ENCODE results near the gene NCOA5. TPM values are rescaled to one million over a fixed set of nuclear protein-coding genes. Genes with fewer than 3 reads are reported as not detected.

The NCOA5 gene
- total and polyA plus RNA-seq, 4 donors: 3.2 to 10.4 (median 8.7) TPM

DNA sequence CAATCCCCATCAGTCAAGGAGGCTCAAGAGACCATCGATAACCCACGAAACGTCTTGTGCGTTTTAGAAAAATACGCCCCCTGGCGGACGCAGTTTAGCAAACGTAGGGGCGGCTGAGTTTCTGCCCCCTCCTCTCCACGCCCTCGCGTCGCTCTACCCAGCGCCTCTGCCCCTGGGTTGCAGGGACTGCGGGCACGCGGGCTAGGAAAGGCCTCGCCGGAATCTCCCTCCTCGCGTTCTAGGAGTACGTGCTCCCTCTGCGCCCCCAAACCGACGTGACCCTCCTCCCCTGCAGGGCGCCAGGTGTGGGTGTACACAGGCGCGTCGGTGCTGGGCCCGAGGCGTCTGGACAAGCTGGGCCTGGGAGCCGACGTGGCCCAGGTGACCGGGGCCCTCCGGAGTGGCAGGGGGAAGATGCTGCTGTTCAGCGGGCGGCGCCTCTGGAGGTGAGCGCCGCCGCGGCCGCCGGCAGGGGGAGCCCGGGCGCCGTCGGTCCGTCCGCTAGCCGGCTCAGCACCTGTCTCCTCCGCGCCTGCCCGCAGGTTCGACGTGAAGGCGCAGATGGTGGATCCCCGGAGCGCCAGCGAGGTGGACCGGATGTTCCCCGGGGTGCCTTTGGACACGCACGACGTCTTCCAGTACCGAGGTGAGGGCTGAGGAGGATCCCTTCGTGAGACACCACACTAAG lies 75.8 kb downstream of the NCOA5 start:
- 3% methylated on average over 67 of the region's 67 CpGs for WGBS
- DNase-seq (ENCODE audit: low spot score): peak; percentile 59
- H3K36me3 ChIP-seq (ENCODE audit: control insufficient read depth in 4 of 4, insufficient read depth in 3 of 4, low read depth in 1 of 4, low read length in 3 of 4): no peaks in the 10 kb centered on the region
- no peaks in the 10 kb centered on the region for H3K9me3 ChIP-seq (ENCODE audit: control insufficient read depth in 4 of 4, low read length in 3 of 4)
- H3K27ac ChIP-seq (ENCODE audit: low read depth in 1 of 2, low read length in 2 of 2): no peak overlapping the region
- no peak for TF ChIP-seq HNF4A (conservative IDR thresholded peaks at IDR 0.05)
- TF ChIP-seq RAD21 (IDR thresholded peaks at IDR 0.05): peak; percentile 64 to 65
- peak; percentile 65 for TF ChIP-seq CTCF (IDR thresholded peaks at IDR 0.05; ENCODE audit: low read depth, low read length, missing input control)
- no peak overlapping the region for H3K4me3 ChIP-seq (ENCODE audit: low read depth in 1 of 3, low read length in 3 of 3)
- no peak overlapping the region for H3K9ac ChIP-seq (ENCODE audit: low read depth in 1 of 2, low read length in 2 of 2)
- H3K4me1 ChIP-seq (ENCODE audit: control insufficient read depth in 4 of 4, insufficient read depth in 4 of 4, low read length in 3 of 4): peaks cover 9 to 16% (median 11%) of the 10 kb centered on the region in 4 donors
- H3K27me3 ChIP-seq (ENCODE audit: control insufficient read depth in 4 of 4, insufficient read depth in 4 of 4, low read length in 3 of 4): peaks cover 3 to 15% (median 8%) of the 10 kb centered on the region in 4 donors

- DNase-seq (ENCODE audit: low spot score): no peak
- Histone ChIP-seq H3K36me3 (ENCODE audit: control insufficient read depth in 4 of 4, insufficient read depth in 3 of 4, low read depth in 1 of 4, low read length in 3 of 4) (no peaks in the 10 kb centered on the region), H3K9me3 (ENCODE audit: control insufficient read depth in 4 of 4, low read length in 3 of 4) (no peaks in the 10 kb centered on the region), H3K27ac (ENCODE audit: low read depth in 1 of 2, low read length in 2 of 2) (no peak overlapping the region), H3K4me3 (ENCODE audit: low read depth in 1 of 3, low read length in 3 of 3) (no peak overlapping the region), H3K9ac (ENCODE audit: low read depth in 1 of 2, low read length in 2 of 2) (no peak overlapping the region), H3K4me1 (ENCODE audit: control insufficient read depth in 4 of 4, insufficient read depth in 4 of 4, low read length in 3 of 4) (peaks cover 9 to 16% (median 11%) of the 10 kb centered on the region in 4 donors), H3K27me3 (ENCODE audit: control insufficient read depth in 4 of 4, insufficient read depth in 4 of 4, low read length in 3 of 4) (peaks cover 3 to 16% (median 9%) of the 10 kb centered on the region in 4 donors)
- TF ChIP-seq EGR1 (IDR thresholded peaks at IDR 0.05; ENCODE audit: low read depth in 2 of 2) (no peak), ZBTB33 (IDR thresholded peaks at IDR 0.05) (no peak), SP1 (IDR thresholded peaks at IDR 0.05) (no peak), YY1 (IDR thresholded peaks at IDR 0.05) (no peak), JUND (IDR thresholded peaks at IDR 0.05) (no peak), RXRA (IDR thresholded peaks at IDR 0.05) (no peak), HNF4A (conservative IDR thresholded peaks at IDR 0.05) (no peak), TAF1 (conservative IDR thresholded peaks at IDR 0.05) (no peak), NR2F2 (IDR thresholded peaks at IDR 0.05) (no peak), CTCF (IDR thresholded peaks at IDR 0.05; ENCODE audit: low read depth, low read length, missing input control) (no peak), FOXA2 (IDR thresholded peaks at IDR 0.05) (no peak), FOXA1 (IDR thresholded peaks at IDR 0.05) (no peak), HNF4G (IDR thresholded peaks at IDR 0.05) (no peak)
- TF ChIP-seq, protein P1, sequence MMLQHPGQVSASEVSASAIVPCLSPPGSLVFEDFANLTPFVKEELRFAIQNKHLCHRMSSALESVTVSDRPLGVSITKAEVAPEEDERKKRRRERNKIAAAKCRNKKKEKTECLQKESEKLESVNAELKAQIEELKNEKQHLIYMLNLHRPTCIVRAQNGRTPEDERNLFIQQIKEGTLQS (IDR thresholded peaks at IDR 0.05): no peak
- TF ChIP-seq, protein P2, sequence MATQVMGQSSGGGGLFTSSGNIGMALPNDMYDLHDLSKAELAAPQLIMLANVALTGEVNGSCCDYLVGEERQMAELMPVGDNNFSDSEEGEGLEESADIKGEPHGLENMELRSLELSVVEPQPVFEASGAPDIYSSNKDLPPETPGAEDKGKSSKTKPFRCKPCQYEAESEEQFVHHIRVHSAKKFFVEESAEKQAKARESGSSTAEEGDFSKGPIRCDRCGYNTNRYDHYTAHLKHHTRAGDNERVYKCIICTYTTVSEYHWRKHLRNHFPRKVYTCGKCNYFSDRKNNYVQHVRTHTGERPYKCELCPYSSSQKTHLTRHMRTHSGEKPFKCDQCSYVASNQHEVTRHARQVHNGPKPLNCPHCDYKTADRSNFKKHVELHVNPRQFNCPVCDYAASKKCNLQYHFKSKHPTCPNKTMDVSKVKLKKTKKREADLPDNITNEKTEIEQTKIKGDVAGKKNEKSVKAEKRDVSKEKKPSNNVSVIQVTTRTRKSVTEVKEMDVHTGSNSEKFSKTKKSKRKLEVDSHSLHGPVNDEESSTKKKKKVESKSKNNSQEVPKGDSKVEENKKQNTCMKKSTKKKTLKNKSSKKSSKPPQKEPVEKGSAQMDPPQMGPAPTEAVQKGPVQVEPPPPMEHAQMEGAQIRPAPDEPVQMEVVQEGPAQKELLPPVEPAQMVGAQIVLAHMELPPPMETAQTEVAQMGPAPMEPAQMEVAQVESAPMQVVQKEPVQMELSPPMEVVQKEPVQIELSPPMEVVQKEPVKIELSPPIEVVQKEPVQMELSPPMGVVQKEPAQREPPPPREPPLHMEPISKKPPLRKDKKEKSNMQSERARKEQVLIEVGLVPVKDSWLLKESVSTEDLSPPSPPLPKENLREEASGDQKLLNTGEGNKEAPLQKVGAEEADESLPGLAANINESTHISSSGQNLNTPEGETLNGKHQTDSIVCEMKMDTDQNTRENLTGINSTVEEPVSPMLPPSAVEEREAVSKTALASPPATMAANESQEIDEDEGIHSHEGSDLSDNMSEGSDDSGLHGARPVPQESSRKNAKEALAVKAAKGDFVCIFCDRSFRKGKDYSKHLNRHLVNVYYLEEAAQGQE (IDR thresholded peaks at IDR 0.05): no peak
- WGBS: 17% methylated on average over 29 of the region's 29 CpGs
Observed at GRCh38 chr20:46013322-46013828, 76.4 kb downstream of the NCOA5 start.
